HCT116 (cell line): Measurements from ENCODE around the gene CDKAL1. TPM values are rescaled to one million over a fixed set of nuclear protein-coding genes. Genes with fewer than 3 reads are reported as not detected.

Source experiments
- ATAC-seq: fragments of 200-7000 bp; cut with Tn5 transposase; 2 replicates; pipeline ENCODE4 v1.9.1; 2020; ENCODE audit warnings: mild to moderate bottlenecking, moderate library complexity
- BruUV-seq: library from RNA; stranded (reverse); fragments of 400-500 nt; replicated peaks from 2 replicates; lab custom pipeline; 2021; lab: Mats Ljungman, UMichigan
- CTCF ChIA-PET: fragments of 300-600 bp; sonication (Branson Sonifier 250); formaldehyde crosslinking; loops from one replicate; lab custom pipeline; 2021; ENCODE audit warnings: antibody characterized with exemption; lab: Charles Lee
- POLR2A ChIA-PET: fragments of 300-600, 350-600 bp; sonication (Branson Sonifier 250); formaldehyde crosslinking; loops from one replicate; lab custom pipeline; 2021; ENCODE audit warnings: antibody characterized with exemption; lab: Charles Lee
- RAD21 ChIA-PET, 2 experiments: fragments of 300-600 bp; sonication (Branson Sonifier 250); formaldehyde crosslinking; loops; one replicate each; lab custom pipeline; 2023; ENCODE audit warnings: low total read pairs in 2 of 2; ENCODE audit not compliant: uncharacterized antibody in 2 of 2, unreplicated experiment in 2 of 2, low non-redundant PET in 1 of 2; lab: Charles Lee
- DNase-seq: peaks from one replicate; pipeline ENCODE4 v3.0.0-alpha.2; 2010; ENCODE audit warnings: low read depth, low spot score
- H2AFZ ChIP-seq: fragments of 200-600 bp; shearing (Covaris generic), sonication (generic); 2 replicates; pipeline ENCODE4 v1.6.1; 2017; ENCODE audit warnings: low read depth, mixed run types, mixed read lengths, antibody characterized with exemption, low read length; ENCODE audit not compliant: poor library complexity, severe bottlenecking
- H3K27ac ChIP-seq: 2 replicates; pipeline ENCODE4 v1.5.1; 2012; ENCODE audit warnings: low read depth, low read length
- H3K27me3 ChIP-seq: fragments of 200-600 bp; sonication (generic); 2 replicates; pipeline ENCODE4 v1.6.1; 2016; ENCODE audit warnings: mixed run types, low read length, mixed read lengths; ENCODE audit not compliant: insufficient read depth
- H3K36me3 ChIP-seq, 2 experiments: fragments of 200-500 bp in 1 of 2; fragments of 200-600 bp in 1 of 2; sonication (Bioruptor generic) in 1 of 2; sonication (generic) in 1 of 2; 2 replicates each; pipeline versions ENCODE4 v1.5.1 to v1.6.1; 2014 to 2016; ENCODE audit warnings: low read length in 2 of 2, inconsistent platforms in 1 of 2, mixed read lengths in 1 of 2, mixed run types in 1 of 2; ENCODE audit not compliant: insufficient read depth in 2 of 2, control insufficient read depth in 1 of 2
- H3K4me1 ChIP-seq, 2 experiments: fragments of 200-600 bp in 1 of 2; sonication (generic) in 1 of 2; 2 replicates each; pipeline versions ENCODE4 v1.5.1 to v1.6.1; 2012 to 2017; ENCODE audit warnings: low read length in 2 of 2, inconsistent platforms in 1 of 2, mild to moderate bottlenecking in 1 of 2, mixed read lengths in 1 of 2, mixed run types in 1 of 2, moderate library complexity in 1 of 2; ENCODE audit not compliant: insufficient read depth in 2 of 2, control insufficient read depth in 1 of 2
- H3K4me2 ChIP-seq: fragments of 200-600 bp; sonication (generic); 2 replicates; pipeline ENCODE4 v1.6.1; 2017; ENCODE audit warnings: mixed run types, low read length, mixed read lengths
- H3K4me3 ChIP-seq, 2 experiments: fragments of 200-600 bp in 1 of 2; sonication (generic) in 1 of 2; replicated peaks in 1 of 2; 2 replicates each; pipeline ENCODE4 v1.5.1; 2011 to 2016; ENCODE audit warnings: low read length in 2 of 2, control low read depth in 1 of 2, low read depth in 1 of 2, mild to moderate bottlenecking in 1 of 2, mixed read lengths in 1 of 2, mixed run types in 1 of 2
- H3K79me2 ChIP-seq: fragments of 200-600 bp; sonication (generic); 2 replicates; pipeline ENCODE4 v1.6.1; 2017; ENCODE audit warnings: mild to moderate bottlenecking, mixed run types, low read length, moderate library complexity, mixed read lengths; ENCODE audit not compliant: insufficient read depth
- H3K9ac ChIP-seq: fragments of 200-600 bp; sonication (generic); 2 replicates; pipeline ENCODE4 v1.6.1; 2016; ENCODE audit warnings: low read length, mixed read lengths
- H3K9me2 ChIP-seq: fragments of 200-600 bp; sonication (generic), shearing (Covaris generic); 2 replicates; pipeline ENCODE4 v1.6.1; 2017; ENCODE audit warnings: mixed run types, mild to moderate bottlenecking, moderate library complexity; ENCODE audit not compliant: insufficient read depth
- H3K9me3 ChIP-seq, 2 experiments: fragments of 200-500 bp in 1 of 2; fragments of 200-600 bp in 1 of 2; sonication (Bioruptor generic) in 1 of 2; sonication (generic) in 1 of 2; 2 replicates each; pipeline ENCODE4 v1.6.1; 2014 to 2017; ENCODE audit warnings: low read length in 2 of 2, mixed read lengths in 2 of 2, inconsistent platforms in 1 of 2, low read depth in 1 of 2, mild to moderate bottlenecking in 1 of 2, mixed run types in 1 of 2, moderate library complexity in 1 of 2; ENCODE audit not compliant: control insufficient read depth in 1 of 2, insufficient read depth in 1 of 2
- H4K20me1 ChIP-seq: fragments of 200-600 bp; sonication (generic), shearing (Covaris generic); 2 replicates; pipeline ENCODE4 v1.6.1; 2017; ENCODE audit warnings: mixed run types, mild to moderate bottlenecking, moderate library complexity; ENCODE audit not compliant: insufficient read depth
- CBX3 ChIP-seq: IDR thresholded peaks from 2 replicates; pipeline ENCODE4 v1.6.1; 2012; ENCODE audit warnings: low read depth
- EZH2 ChIP-seq: fragments of 200-600 bp; sonication (generic); IDR thresholded peaks from 2 replicates; pipeline ENCODE4 v1.6.1; 2017; ENCODE audit warnings: antibody characterized with exemption, mixed run types
- EZH2phosphoT487 ChIP-seq: fragments of 200-600 bp; IDR thresholded peaks from 2 replicates; pipeline ENCODE4 v1.6.1; 2018; ENCODE audit warnings: antibody characterized with exemption, borderline replicate concordance
- JUND ChIP-seq: IDR thresholded peaks from 2 replicates; pipeline ENCODE4 v1.6.1; 2012
- MAX ChIP-seq: IDR thresholded peaks from 2 replicates; pipeline ENCODE4 v1.6.1; 2012
- POLR2AphosphoS5 ChIP-seq: IDR thresholded peaks from 2 replicates; pipeline ENCODE4 v1.6.1; 2011; ENCODE audit warnings: mild to moderate bottlenecking, low read depth, low read length, moderate library complexity
- RAD21 ChIP-seq: IDR thresholded peaks from 2 replicates; pipeline ENCODE4 v1.6.1; 2012; ENCODE audit warnings: low read depth, mild to moderate bottlenecking
- REST ChIP-seq: IDR thresholded peaks from 2 replicates; pipeline ENCODE4 v1.6.1; 2012; ENCODE audit warnings: low read depth
- SIN3A ChIP-seq: IDR thresholded peaks from 2 replicates; pipeline ENCODE4 v1.6.1; 2012; ENCODE audit warnings: low read depth
- SRF ChIP-seq: IDR thresholded peaks from 2 replicates; pipeline ENCODE4 v1.6.1; 2012; ENCODE audit warnings: low read depth
- YY1 ChIP-seq: IDR thresholded peaks from 2 replicates; pipeline ENCODE4 v1.6.1; 2011; ENCODE audit warnings: low read length, low read depth, moderate library complexity, mild to moderate bottlenecking; ENCODE audit not compliant: insufficient replicate concordance; ENCODE audit errors: extremely low read depth
- ZBTB33 ChIP-seq: IDR thresholded peaks from 2 replicates; pipeline ENCODE4 v1.6.1; 2011; ENCODE audit warnings: mild to moderate bottlenecking, low read length, moderate library complexity; ENCODE audit not compliant: insufficient replicate concordance; ENCODE audit errors: extremely low read depth
- ZFX ChIP-seq: fragments of 450-650 bp; IDR thresholded peaks from 2 replicates; pipeline ENCODE4 v1.6.1; 2017
- intact Hi-C: fragments of 100-400 bp; cut with micrococcal nuclease; formaldehyde crosslinking; loops from 2 replicates; pipeline ENCODE4 v1.10.0; 2022
- total RNA-seq: library from RNA; stranded (reverse); gene quantifications from one replicate; pipeline ENCODE4 v1.2.1, GENCODE V29; 2021; ENCODE audit not compliant: unreplicated experiment

Gene CDKAL1
- total RNA-seq, 1 experiment from 2014 or later, result 14.9 TPM

GRCh38 chr6:21185861-21186478 is 651.7 kb downstream of the CDKAL1 start:
- Histone ChIP-seq H3K9ac (no peak overlapping the region), H3K9me2 (no peaks in the 10 kb centered on the region), H3K27me3 (no peaks in the 10 kb centered on the region), H3K4me1 (peaks cover 0 to 4% of the 10 kb centered on the region in 2 experiments; a peak in 2 of 4 replicates), H3K4me3 (no peak overlapping the region), H3K27ac (no peak overlapping the region), H2AFZ (no peak overlapping the region), H4K20me1 (no peaks in the 10 kb centered on the region), H3K36me3 (no peaks in the 10 kb centered on the region), H3K79me2 (no peaks in the 10 kb centered on the region), H3K4me2 (no peak overlapping the region), H3K9me3 (peaks cover 0 to 4% of the 10 kb centered on the region in 2 experiments; a peak in 1 of 4 replicates)
- ChIA-PET CTCF (no interaction called here), POLR2A (no interaction called here), RAD21 (no interaction called here)
- TF ChIP-seq EZH2 (no peak), MAX (no peak), YY1 (no peak), POLR2AphosphoS5 (no peak)
- DNase-seq (no peak), ATAC-seq (no peak)
- intact Hi-C loops, result no loop called here
- no TSS peak for BruUV-seq

- no peaks in the 10 kb centered on the region for H3K9me2 ChIP-seq
- H3K36me3 ChIP-seq, result no peaks in the 10 kb centered on the region
- H3K27me3 ChIP-seq, result no peaks in the 10 kb centered on the region
- BruUV-seq, result no TSS peak
- RAD21 ChIA-PET, result no interaction called here
- H3K4me1 ChIP-seq, result peaks cover 0 to 4% of the 10 kb centered on the region in 2 experiments; a peak in 2 of 4 replicates
- TF ChIP-seq CBX3 (no peak), SIN3A (no peak), EZH2phosphoT487 (no peak), EZH2 (no peak), JUND (no peak), SRF (no peak), RAD21 (no peak), ZBTB33 (no peak), ZFX (no peak), REST (no peak)
- TF ChIP-seq, all 23 proteins: peak for 0
- DNase-seq (no peak), ATAC-seq (no peak)
- Histone ChIP-seq H3K4me3 (no peak overlapping the region), H3K9me3 (no peaks in the 10 kb centered on the region), H3K9ac (no peak overlapping the region), H3K27ac (no peak overlapping the region), H4K20me1 (no peaks in the 10 kb centered on the region), H2AFZ (no peak overlapping the region), H3K4me2 (no peak overlapping the region), H3K79me2 (no peaks in the 10 kb centered on the region)
- intact Hi-C loops, result no loop called here
- ChIA-PET CTCF (no interaction called here), POLR2A (no interaction called here)
Observed at GRCh38 chr6:21186479-21187055, 652.3 kb downstream of the CDKAL1 start.
